Measurements from ENCODE around the gene OR13C3.

Gene OR13C3

GRCh38 chr9:104536756-104537155, at the start of gene OR13C3:
OR13C3 (minus strand) TSS chr9:104536856; CDS start chr9:104536723, 133 bp downstream.
- DNase-seq (ENCODE audit: low read depth), result no peak
- TF ChIP-seq CTCF (IDR thresholded peaks at IDR 0.05; ENCODE audit: insufficient read depth, low read depth, low read length, missing control alignments), result no peak
- no peak within 1 kb of the TSS for H3K4me3 ChIP-seq (ENCODE audit: low read length)

- no peak for DNase-seq (ENCODE audit: low read depth)
- no peak overlapping the region for H3K4me3 ChIP-seq (ENCODE audit: low read length)
- no peak for TF ChIP-seq CTCF (IDR thresholded peaks at IDR 0.05; ENCODE audit: insufficient read depth, low read depth, low read length, missing control alignments)
Observed at GRCh38 chr9:104580562-104580961, 43.9 kb upstream of the OR13C3 start.

GRCh38 chr9:104577263-104577662, 40.6 kb upstream of the OR13C3 start:
- H3K4me3 ChIP-seq (ENCODE audit: low read length), result no peak overlapping the region
- TF ChIP-seq CTCF (IDR thresholded peaks at IDR 0.05; ENCODE audit: insufficient read depth, low read depth, low read length, missing control alignments), result no peak
- no peak for DNase-seq (ENCODE audit: low read depth)

- DNase-seq (ENCODE audit: low read depth), result no peak
- no peak for TF ChIP-seq CTCF (IDR thresholded peaks at IDR 0.05; ENCODE audit: insufficient read depth, low read depth, low read length, missing control alignments)
- no peak overlapping the region for H3K4me3 ChIP-seq (ENCODE audit: low read length)
Observed at GRCh38 chr9:104575456-104575855, 38.8 kb upstream of the OR13C3 start.

GRCh38 chr9:104572612-104573011, 36.0 kb upstream of the OR13C3 start:
- no peak overlapping the region for H3K4me3 ChIP-seq (ENCODE audit: low read length)
- no peak for DNase-seq (ENCODE audit: low read depth)
- no peak for TF ChIP-seq CTCF (IDR thresholded peaks at IDR 0.05; ENCODE audit: insufficient read depth, low read depth, low read length, missing control alignments)

- H3K4me3 ChIP-seq (ENCODE audit: low read length), result no peak within 1 kb of the TSS
- TF ChIP-seq CTCF (IDR thresholded peaks at IDR 0.05; ENCODE audit: insufficient read depth, low read depth, low read length, missing control alignments), result no peak
- no peak for DNase-seq (ENCODE audit: low read depth)
Observed at GRCh38 chr9:104568868-104569267, 32.2 kb upstream of the OR13C3 start, which contains the start of gene OR13C8. OR13C8 (plus strand) TSS chr9:104569168; CDS start chr9:104569168, 0 bp downstream.

- DNase-seq (ENCODE audit: low read depth), result no peak
- no peak for TF ChIP-seq CTCF (IDR thresholded peaks at IDR 0.05; ENCODE audit: insufficient read depth, low read depth, low read length, missing control alignments)
- H3K4me3 ChIP-seq (ENCODE audit: low read length), result no peak overlapping the region
Observed at GRCh38 chr9:104564358-104564757, 27.7 kb upstream of the OR13C3 start.

All from epithelial cell of esophagus (primary cell).